Amniotic epithelial cell (primary cell): ENCODE data around the gene OR2C1.

Experiments used
- DNase-seq: peaks from one replicate; pipeline ENCODE4 v3.0.0-alpha.2; 2010; ENCODE audit warnings: low read depth

Gene OR2C1

GRCh38 chr16:3355589-3355988, at the start of gene OR2C1:
Gene OR2C1, plus strand, starts transcription at chr16:3355889. Its CDS starts 52 bp downstream, at chr16:3355941.
- DNase-seq: no peak

GRCh38 chr16:3306078-3306477, 49.6 kb upstream of the OR2C1 start:
- no peak for DNase-seq

GRCh38 chr16:3311496-3311895, 44.2 kb upstream of the OR2C1 start:
- no peak for DNase-seq

- DNase-seq: peak; percentile 40
Measured at GRCh38 chr16:3317315-3317999, 38.2 kb upstream of the OR2C1 start.

GRCh38 chr16:3321816-3322215, 33.9 kb upstream of the OR2C1 start:
- no peak for DNase-seq

- DNase-seq: no peak
Measured at GRCh38 chr16:3327514-3327913, 28.2 kb upstream of the OR2C1 start.

GRCh38 chr16:3328104-3328503, 27.6 kb upstream of the OR2C1 start:
- DNase-seq: no peak

GRCh38 chr16:3328643-3329042, 27.0 kb upstream of the OR2C1 start:
- no peak for DNase-seq

GRCh38 chr16:3346041-3346440, 9.6 kb upstream of the OR2C1 start:
- no peak for DNase-seq

- DNase-seq: no peak
Measured at GRCh38 chr16:3347586-3347985, 8.1 kb upstream of the OR2C1 start.

GRCh38 chr16:3348547-3349167, 7.0 kb upstream of the OR2C1 start:
- DNase-seq: no peak

GRCh38 chr16:3349175-3349574, 6.5 kb upstream of the OR2C1 start:
- no peak for DNase-seq

- DNase-seq: no peak
Measured at GRCh38 chr16:3356118-3356517, 429 bp downstream of the OR2C1 start.

- no peak for DNase-seq
Measured at GRCh38 chr16:3358871-3359270, 3.2 kb downstream of the OR2C1 start.

GRCh38 chr16:3362931-3363330, 7.2 kb downstream of the OR2C1 start:
- no peak for DNase-seq

GRCh38 chr16:3363793-3364192, 8.1 kb downstream of the OR2C1 start:
- DNase-seq: no peak

- peak; percentile 94 for DNase-seq
Measured at GRCh38 chr16:3364774-3365427, 9.2 kb downstream of the OR2C1 start.

GRCh38 chr16:3369073-3369472, 13.4 kb downstream of the OR2C1 start:
- no peak for DNase-seq

- no peak for DNase-seq
Measured at GRCh38 chr16:3375680-3376079, 20.0 kb downstream of the OR2C1 start.

GRCh38 chr16:3377917-3378316, 22.2 kb downstream of the OR2C1 start:
- DNase-seq: no peak

GRCh38 chr16:3383045-3383448, 27.4 kb downstream of the OR2C1 start:
- no peak for DNase-seq

- DNase-seq: no peak
Measured at GRCh38 chr16:3388325-3388724, 32.6 kb downstream of the OR2C1 start.

GRCh38 chr16:3389663-3390338, 34.1 kb downstream of the OR2C1 start:
- no peak for DNase-seq
